SHP77 treated with DMSO at 0.1 percent for 48 hours (cell line): ENCODE data around the gene ELAVL4.
A peak's percentile ranks its signal among the peaks of the same experiment; 100 is the strongest.

Source experiments
- DNase-seq: peaks from one replicate; lab custom pipeline; 2025; lab: John Stamatoyannopoulos, UW

ELAVL4 gene

GRCh38 chr1:50108497-50109059 lies at the start of gene ELAVL4:
TSS of gene ELAVL4 (plus strand) at chr1:50108920. CDS start at chr1:50109190, 270 bp downstream.
- DNase-seq = peak; percentile 93

DNA sequence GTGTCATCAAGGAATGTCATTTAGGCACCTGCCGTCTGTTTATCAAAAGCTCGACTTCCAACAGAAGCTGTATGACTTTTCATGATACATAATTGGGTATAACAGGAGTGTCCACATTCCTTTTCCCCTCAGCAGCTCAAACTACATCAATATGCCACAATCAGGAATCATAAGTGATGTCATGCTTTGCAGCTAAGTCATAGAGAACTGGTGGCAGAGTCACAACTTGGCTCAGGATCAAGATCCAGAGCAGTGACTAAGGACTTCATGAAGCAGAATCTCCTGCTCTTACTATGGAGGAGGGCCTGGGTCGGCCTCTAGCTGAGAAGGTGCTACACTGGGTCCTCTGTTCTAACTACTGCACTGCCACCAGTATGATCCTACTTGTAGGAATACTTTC lies 48.4 kb upstream of the ELAVL4 start:
- no peak for DNase-seq

DNA sequence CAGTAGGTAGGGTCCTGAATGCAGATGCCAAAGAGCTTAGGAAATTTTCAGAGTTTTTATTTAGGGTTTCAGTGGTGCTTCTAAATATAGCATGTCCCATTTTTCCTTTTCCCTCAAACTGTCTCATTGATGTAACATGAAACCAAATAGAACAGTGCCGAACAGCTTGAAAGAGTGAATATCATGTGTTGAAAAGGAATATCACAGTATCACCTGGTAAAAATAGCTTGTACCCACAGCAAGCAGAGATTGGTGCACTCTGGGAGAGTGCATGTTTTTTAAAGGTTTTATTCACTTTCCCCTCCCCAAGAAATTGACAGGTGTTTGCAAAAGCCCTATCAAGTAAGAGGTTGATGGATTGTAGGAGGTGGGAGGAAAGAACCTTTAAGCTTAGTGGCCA lies 41.9 kb upstream of the ELAVL4 start:
- no peak for DNase-seq

GRCh38 chr1:50074931-50075330 lies 33.8 kb upstream of the ELAVL4 start:
- no peak for DNase-seq

GRCh38 chr1:50077273-50077672 lies 31.4 kb upstream of the ELAVL4 start:
- DNase-seq = no peak

DNA sequence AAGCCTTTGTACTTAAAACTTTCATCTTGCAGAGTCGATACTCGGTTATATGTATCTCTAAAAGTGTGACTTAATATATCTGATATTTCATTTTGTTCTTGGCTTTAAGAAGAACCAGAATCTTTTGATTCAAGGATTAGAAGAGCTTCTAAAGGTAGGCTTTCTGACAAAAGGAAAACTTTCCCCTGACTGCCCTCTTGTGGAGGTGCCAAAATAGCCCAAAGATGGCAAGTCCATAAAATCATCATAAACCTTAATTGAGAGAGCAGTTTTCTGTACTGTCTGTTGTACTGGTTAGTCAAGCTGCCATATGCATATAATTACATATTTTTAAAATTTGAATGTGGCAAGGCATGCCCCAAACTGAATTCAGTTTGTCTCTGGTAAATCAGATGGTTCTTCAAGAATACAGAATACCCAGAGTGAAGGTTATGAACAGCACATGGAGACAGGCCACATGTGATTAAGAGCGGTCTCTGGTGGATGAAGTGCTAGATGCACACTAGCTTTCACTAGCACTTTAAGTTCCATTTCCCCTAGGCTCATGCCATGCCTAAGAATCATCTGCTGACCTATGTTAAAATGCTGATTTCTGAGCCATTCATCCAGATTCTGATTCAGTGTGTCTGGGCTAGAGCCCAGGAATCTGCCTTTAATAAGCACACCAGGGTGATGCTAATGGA lies 27.7 kb upstream of the ELAVL4 start:
- DNase-seq = peak; percentile 90

- DNase-seq = no peak
Measured at GRCh38 chr1:50084389-50084788, 24.3 kb upstream of the ELAVL4 start.

GRCh38 chr1:50091068-50091467 lies 17.7 kb upstream of the ELAVL4 start:
- no peak for DNase-seq

DNA sequence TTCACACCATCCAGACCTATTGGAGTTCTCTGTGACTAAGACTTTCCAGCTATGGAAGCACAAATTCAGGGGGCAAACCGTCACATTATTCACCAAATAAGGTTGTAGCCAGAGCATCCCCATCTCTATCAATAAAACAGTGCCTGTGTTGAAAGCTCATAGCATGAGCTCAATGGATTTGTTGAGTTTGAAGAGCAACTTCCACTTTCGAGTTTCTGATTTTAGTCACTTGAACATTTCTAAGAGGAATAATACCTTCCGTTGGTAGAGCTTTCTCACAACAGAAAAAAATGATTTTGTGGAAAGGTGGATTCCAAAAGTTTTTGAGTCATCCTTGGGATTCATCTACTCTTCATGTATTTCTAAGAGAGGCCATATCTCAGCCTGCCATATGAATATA lies 13.0 kb upstream of the ELAVL4 start:
- peak; percentile 51 for DNase-seq

GRCh38 chr1:50097021-50097679 lies 11.6 kb upstream of the ELAVL4 start:
- DNase-seq = no peak

DNA sequence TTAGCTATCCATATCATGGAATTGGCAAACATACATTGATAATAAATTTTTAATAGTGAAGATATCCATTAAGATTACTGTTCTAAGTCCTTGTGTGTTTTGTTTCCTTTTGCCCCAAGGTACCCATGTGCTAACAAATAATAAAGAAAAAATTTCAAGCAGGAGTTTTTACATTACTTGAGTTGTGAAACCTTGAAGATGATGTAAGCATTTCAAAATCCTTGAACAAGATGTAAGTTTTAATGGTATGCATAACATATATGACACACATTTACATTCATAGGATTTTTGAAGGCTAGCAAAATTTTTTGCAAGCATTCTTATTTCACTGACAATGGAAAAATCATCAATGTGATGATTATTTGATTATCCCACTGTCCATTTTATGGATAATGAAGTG lies 10.9 kb upstream of the ELAVL4 start:
- DNase-seq = no peak

DNA sequence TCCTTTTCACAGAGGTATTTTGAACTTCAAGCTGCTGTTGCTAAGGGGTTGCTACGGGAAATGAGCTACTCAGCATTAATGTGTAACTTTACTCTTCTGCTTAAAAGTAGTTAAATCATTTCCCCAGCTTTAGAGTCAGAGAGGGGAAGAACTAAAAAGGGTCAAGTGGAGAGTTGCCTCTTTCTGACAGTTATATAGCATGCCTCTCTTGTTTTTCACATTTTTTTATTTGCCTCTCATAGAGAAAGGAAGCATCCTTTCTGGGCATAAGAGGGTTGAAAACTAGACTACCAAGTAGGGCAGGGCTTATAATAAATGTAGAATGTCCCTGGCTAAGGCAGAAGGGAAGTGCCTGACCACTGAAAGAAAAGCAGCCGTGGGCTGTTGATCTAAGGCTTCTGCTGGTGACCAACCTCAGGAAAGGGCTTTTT lies 10.1 kb upstream of the ELAVL4 start:
- no peak for DNase-seq

GRCh38 chr1:50099654-50100053 lies 9.1 kb upstream of the ELAVL4 start:
- no peak for DNase-seq

DNA sequence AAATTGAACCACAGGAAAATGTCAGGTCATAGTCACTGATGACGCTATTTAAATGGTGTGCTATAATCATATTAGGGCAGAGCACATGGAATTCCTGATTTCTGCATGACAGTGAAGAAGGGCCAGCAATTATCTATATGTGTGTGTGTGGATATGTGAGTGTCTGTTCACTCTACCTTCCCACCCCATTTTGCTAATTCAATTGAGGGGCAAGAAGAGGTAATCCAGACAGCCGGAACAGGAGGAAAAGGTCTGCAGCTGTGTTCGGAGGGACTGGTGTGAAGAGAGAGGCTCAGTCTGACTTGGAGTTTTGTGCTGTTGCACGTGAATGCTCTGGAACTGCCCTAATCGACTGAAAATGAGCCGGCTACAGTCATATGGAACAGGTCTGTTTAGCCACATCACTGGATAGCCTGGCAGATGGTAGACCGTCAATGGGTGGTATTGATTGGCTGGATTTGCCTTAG lies 5.1 kb upstream of the ELAVL4 start:
- DNase-seq = no peak

- DNase-seq = peak; percentile 25
Measured at GRCh38 chr1:50105433-50105832, 3.3 kb upstream of the ELAVL4 start.

- DNase-seq = no peak
Measured at GRCh38 chr1:50106095-50106761, 2.5 kb upstream of the ELAVL4 start.

DNA sequence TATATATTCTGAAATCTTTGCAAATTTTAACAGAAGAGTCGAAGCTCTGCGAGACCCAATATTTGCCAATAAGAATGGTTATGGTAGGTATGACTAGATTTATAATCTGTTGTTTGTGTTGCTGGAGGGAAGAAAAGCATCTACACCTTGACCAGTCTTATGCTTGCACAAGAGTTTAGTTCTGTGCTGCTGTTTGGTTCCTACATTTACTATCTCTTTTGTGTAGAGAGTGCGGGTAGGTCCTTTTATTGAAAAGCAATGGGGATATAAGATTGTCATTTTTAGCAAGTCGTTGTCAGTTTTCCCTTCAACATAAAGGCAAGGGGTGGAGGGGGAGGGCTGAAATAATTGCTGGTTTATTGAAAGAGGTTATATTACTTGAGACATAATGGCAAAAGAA lies 396 bp downstream of the ELAVL4 start:
- DNase-seq = peak; percentile 36

GRCh38 chr1:50109647-50110075 lies 941 bp downstream of the ELAVL4 start:
- DNase-seq = peak; percentile 81

GRCh38 chr1:50110151-50110550 lies 1.4 kb downstream of the ELAVL4 start:
- DNase-seq = no peak

DNA sequence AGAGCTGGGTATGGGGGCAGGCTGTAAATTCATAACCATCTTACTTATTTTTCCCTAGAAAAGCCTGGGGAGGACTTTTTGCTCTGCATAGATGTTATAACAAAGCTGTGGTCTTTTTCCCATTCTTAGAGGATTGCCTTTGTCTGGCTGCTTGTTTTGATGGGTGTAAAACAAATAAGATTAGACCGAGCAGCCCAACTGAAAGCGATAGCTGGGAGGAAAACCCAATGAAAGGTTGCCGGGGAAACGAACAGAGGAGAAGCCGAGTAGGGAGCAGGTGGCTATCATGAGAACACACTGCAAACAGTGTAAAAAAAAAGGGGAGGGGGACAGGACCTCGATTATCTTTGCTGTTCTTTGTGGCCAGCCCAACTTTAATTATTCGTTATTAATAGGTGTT lies 1.9 kb downstream of the ELAVL4 start:
- DNase-seq = peak; percentile 94

- no peak for DNase-seq
Measured at GRCh38 chr1:50111503-50111902, 2.8 kb downstream of the ELAVL4 start.

DNA sequence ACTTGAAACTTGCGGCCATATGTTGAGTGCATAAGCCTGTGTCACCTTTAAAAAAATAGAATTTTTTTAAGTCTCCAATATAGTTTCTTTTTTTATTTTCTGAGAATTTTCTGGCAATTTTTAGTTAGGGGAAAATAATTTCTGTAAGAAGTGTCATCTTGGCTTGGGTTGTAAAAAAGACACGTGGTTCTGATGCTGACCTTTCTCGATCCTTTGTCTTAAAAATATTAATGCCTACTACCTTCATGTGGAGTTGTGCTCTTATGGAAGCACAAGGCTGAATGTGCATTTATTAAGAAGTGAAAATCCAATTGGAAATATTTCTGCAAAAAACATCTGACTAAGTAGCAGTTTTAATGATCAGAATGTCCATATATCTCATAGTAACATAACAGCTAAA lies 3.5 kb downstream of the ELAVL4 start:
- DNase-seq = no peak

GRCh38 chr1:50123071-50123470 lies 14.4 kb downstream of the ELAVL4 start:
- DNase-seq = no peak
